Gastroesophageal sphincter (tissue), 4 donors: ENCODE data around the gene MALL. TPM values are rescaled to one million over a fixed set of nuclear protein-coding genes. Genes with fewer than 3 reads are reported as not detected.

Source experiments
- ATAC-seq: fragments of 150-250 bp; one replicate; pipeline ENCODE4 v1.9.1; 2016; ENCODE audit warnings: mild to moderate bottlenecking, moderate library complexity
- H3K27ac ChIP-seq, 4 donors: fragments of 200-600 bp; sonication (generic) in 3 of 4; 1 replicate in 3 of 4; 2 replicates in 1 of 4; pipeline ENCODE4 v1.5.1; 2016 to 2019
- H3K27me3 ChIP-seq: fragments of 200-600 bp; sonication (generic); one replicate; pipeline ENCODE4 v1.5.1; 2019
- H3K36me3 ChIP-seq, 2 donors: fragments of 200-600 bp; sonication (generic); one replicate each; pipeline ENCODE4 v1.5.1; 2019; ENCODE audit warnings: control low read depth in 1 of 2
- H3K4me1 ChIP-seq, 3 donors: fragments of 200-600 bp; sonication (generic); 1 replicate in 2 of 3; 2 replicates in 1 of 3; pipeline ENCODE4 v1.5.1; 2016 to 2019; ENCODE audit warnings: control low read depth in 2 of 3
- H3K4me3 ChIP-seq, 2 donors: fragments of 200-600 bp; sonication (generic); one replicate each; pipeline ENCODE4 v1.5.1; 2019; ENCODE audit warnings: mild to moderate bottlenecking in 1 of 2, moderate library complexity in 1 of 2
- H3K9me3 ChIP-seq, 3 donors: fragments of 200-600 bp; sonication (generic); one replicate each; pipeline ENCODE4 v1.5.1; 2017 to 2019; ENCODE audit warnings: control low read depth in 2 of 3
- EP300 ChIP-seq: sonication (generic); formaldehyde crosslinking; IDR thresholded peaks from one replicate; pipeline ENCODE4 v1.6.1; 2017; ENCODE audit warnings: antibody characterized with exemption, mild to moderate bottlenecking
- POLR2A ChIP-seq, 2 donors: fragments of 450-650 bp; IDR thresholded peaks; one replicate each; pipeline ENCODE4 v1.6.1; 2017; ENCODE audit warnings: antibody characterized with exemption in 2 of 2, mild to moderate bottlenecking in 2 of 2, moderate library complexity in 1 of 2
- POLR2AphosphoS5 ChIP-seq: sonication (generic); formaldehyde crosslinking; IDR thresholded peaks from one replicate; pipeline ENCODE4 v1.6.1; 2017; ENCODE audit warnings: antibody characterized with exemption
- WGBS, 2 donors: methylation state at CpG; one replicate each; pipeline ENCODE4 v1.1.5; 2018; ENCODE audit warnings: low coverage in 1 of 2; 5-methylcytosine and 5-hydroxymethylcytosine counted together
- total RNA-seq, 4 donors: library from RNA; depleted of rRNA; stranded (reverse); fragments of >200 nt; gene quantifications; one replicate each; pipeline ENCODE4 v1.1.0, GENCODE V29; 2016
- TF ChIP-seq, protein P1 (sequence below), 4 experiments: fragments of 200-600 bp in 2 of 4; fragments of 450-650 bp in 2 of 4; sonication (generic) in 1 of 4; IDR thresholded peaks; one replicate each; pipeline ENCODE4 v1.5.1; 2017 to 2019; ENCODE audit warnings: antibody characterized with exemption in 4 of 4, mild to moderate bottlenecking in 2 of 4, moderate library complexity in 2 of 4

Gene MALL
- total RNA-seq, 4 donors from 2014 or later, result 2.5 to 28.3 (median 14.8) TPM

DNA sequence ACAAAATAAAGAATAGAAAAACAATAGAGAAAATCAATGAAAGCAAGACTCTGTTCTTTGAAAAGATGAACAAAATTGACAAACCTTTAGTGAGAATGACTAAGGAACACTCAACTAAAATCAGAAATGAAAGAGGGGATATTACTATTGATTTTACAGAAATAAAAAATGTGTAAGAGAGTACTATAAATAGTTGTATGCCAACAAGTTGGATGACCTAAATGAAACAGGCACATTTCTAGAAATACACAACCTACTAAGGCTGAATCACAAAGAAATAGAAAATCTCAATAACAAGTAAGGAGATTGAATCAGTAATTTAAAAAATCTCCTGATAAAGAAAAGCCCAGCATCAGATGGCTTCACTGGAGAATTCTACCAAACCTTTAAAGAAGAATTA lies 18.4 kb upstream of the MALL start:
- Histone ChIP-seq H3K4me1 (no peaks in the 10 kb centered on the region), H3K27ac (no peak overlapping the region), H3K4me3 (no peak overlapping the region), H3K9me3 (no peaks in the 10 kb centered on the region), H3K36me3 (peaks cover 0 to 15% of the 10 kb centered on the region in 2 donors), H3K27me3 (no peaks in the 10 kb centered on the region)
- TF ChIP-seq POLR2AphosphoS5 (no peak), POLR2A (IDR thresholded peaks at IDR 0.05) (no peak), EP300 (no peak)
- TF ChIP-seq, protein P1, sequence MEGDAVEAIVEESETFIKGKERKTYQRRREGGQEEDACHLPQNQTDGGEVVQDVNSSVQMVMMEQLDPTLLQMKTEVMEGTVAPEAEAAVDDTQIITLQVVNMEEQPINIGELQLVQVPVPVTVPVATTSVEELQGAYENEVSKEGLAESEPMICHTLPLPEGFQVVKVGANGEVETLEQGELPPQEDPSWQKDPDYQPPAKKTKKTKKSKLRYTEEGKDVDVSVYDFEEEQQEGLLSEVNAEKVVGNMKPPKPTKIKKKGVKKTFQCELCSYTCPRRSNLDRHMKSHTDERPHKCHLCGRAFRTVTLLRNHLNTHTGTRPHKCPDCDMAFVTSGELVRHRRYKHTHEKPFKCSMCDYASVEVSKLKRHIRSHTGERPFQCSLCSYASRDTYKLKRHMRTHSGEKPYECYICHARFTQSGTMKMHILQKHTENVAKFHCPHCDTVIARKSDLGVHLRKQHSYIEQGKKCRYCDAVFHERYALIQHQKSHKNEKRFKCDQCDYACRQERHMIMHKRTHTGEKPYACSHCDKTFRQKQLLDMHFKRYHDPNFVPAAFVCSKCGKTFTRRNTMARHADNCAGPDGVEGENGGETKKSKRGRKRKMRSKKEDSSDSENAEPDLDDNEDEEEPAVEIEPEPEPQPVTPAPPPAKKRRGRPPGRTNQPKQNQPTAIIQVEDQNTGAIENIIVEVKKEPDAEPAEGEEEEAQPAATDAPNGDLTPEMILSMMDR (IDR thresholded peaks at IDR 0.05), result no peak
- ATAC-seq, result no peak

DNA sequence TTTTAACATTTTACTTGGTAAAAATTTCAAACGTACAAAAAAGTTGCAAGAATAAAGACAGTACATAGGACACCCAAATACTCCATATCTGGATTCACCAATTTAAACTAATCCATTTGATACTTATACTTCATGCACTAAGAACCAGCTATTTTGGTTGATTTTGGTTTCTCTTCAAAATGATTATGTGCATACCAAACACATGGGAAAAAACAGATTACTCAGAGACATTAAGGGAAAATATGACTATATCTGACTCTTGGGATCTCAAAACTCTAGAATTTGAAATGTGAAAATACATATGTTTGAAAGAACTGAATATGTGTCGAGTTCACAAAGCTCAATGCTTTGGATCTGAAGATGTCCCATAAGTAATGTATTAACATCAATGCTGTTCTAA lies 15.5 kb upstream of the MALL start:
- H3K4me1 ChIP-seq, result no peaks in the 10 kb centered on the region
- H3K36me3 ChIP-seq, result peaks cover 0 to 37% of the 10 kb centered on the region in 2 donors
- no peak overlapping the region for H3K27ac ChIP-seq
- TF ChIP-seq POLR2A (IDR thresholded peaks at IDR 0.05) (no peak), POLR2AphosphoS5 (no peak)
- TF ChIP-seq, protein P1 (IDR thresholded peaks at IDR 0.05), result no peak
- H3K4me3 ChIP-seq, result no peak overlapping the region
- no peaks in the 10 kb centered on the region for H3K9me3 ChIP-seq
- no peaks in the 10 kb centered on the region for H3K27me3 ChIP-seq
- WGBS, 2 donors, result 90% methylated on average over 2 of the region's 2 CpGs
- ATAC-seq, result no peak

DNA sequence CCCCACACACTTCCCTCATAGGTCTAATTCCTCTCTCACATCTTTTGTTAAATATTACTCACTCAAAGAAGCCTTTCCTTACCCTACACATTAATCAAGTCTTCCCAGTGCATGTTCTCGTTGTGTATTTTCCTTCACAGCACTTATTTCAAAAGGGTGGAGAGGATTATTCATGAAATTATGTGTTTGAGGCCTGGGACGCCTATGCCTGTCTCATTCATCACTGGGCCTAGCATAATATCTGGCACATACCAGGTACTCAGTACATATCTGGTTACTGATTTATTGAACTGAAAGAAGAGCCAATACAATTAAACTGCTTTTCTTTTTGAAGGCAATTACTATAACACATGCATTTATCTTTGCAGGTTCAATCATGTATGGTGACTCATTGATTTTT lies 15.1 kb upstream of the MALL start:
- H3K4me1 ChIP-seq, result no peaks in the 10 kb centered on the region
- TF ChIP-seq, protein P1 (IDR thresholded peaks at IDR 0.05), result no peak
- TF ChIP-seq POLR2A (IDR thresholded peaks at IDR 0.05) (no peak), POLR2AphosphoS5 (no peak), EP300 (no peak)
- WGBS, 2 donors, result 76 to 92% methylated on average over 2 of the region's 2 CpGs
- H3K27ac ChIP-seq, result no peak overlapping the region
- no peak overlapping the region for H3K4me3 ChIP-seq
- ATAC-seq, result no peak
- peaks cover 0 to 37% of the 10 kb centered on the region in 2 donors for H3K36me3 ChIP-seq
- H3K9me3 ChIP-seq, result no peaks in the 10 kb centered on the region
- no peaks in the 10 kb centered on the region for H3K27me3 ChIP-seq

DNA sequence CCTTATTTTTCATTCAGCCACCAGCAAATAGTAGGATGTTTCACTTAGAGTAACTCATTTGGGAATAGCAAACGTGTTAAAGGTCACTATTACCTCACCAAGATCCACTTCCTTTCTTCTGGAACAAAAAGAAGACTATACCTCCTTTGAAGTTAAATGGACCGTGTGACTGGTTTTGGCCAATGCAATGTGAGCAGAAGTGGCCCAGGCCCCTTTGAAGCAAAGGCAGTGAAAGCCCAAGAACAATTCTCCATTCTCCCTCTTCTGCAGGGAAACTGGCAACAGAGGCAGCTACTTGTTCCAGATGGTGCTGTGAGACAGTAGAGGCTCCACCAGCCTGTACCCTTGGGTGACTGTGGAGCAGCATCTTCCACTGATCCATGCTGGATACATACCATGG lies 11.3 kb upstream of the MALL start:
- WGBS, 2 donors, result 79 to 86% methylated on average over 2 of the region's 2 CpGs
- no peaks in the 10 kb centered on the region for H3K9me3 ChIP-seq
- no peaks in the 10 kb centered on the region for H3K4me1 ChIP-seq
- no peaks in the 10 kb centered on the region for H3K27me3 ChIP-seq
- H3K36me3 ChIP-seq, result peaks cover 0 to 32% of the 10 kb centered on the region in 2 donors
- H3K27ac ChIP-seq, result no peak overlapping the region
- no peak overlapping the region for H3K4me3 ChIP-seq
- ATAC-seq, result no peak
- no peak for TF ChIP-seq POLR2A (IDR thresholded peaks at IDR 0.05)
- TF ChIP-seq POLR2AphosphoS5, result no peak
- TF ChIP-seq, protein P1 (IDR thresholded peaks at IDR 0.05), result no peak
- no peak for TF ChIP-seq EP300

DNA sequence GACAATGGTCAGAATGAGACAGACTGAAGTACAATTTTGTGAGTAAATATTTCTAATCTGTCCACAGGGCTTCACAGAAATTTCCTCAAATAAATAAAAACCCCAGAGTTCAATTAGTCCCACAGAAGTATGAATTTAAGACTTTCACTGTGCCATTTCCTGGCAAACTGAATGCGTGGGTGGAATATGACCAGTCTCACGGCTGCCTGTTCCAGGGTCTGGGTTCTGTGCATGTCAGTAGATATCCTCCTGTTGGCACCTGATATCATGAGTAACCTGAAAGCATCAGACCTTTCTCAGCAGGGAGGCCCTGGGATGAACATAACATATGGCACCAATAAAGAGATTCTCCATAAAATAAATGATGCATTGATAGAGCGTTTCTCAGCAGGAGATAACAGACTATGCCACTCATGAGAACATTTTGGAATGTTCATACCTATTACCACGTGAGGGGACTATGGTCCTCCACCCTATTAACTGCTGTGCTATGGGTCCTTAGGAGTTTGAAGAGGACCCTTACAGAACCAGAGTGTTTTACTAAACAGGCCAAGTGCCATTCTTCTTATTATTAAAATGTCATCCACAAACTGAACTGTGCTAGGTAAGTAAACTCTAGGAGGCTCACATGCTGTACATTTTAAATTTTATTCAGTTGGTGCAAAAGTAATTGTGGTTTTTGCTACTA lies 10.6 kb upstream of the MALL start:
- no peak overlapping the region for H3K4me3 ChIP-seq
- no peak overlapping the region for H3K27ac ChIP-seq
- 74 to 76% methylated on average over 3 to 4 of the region's 4 CpGs for WGBS, 2 donors
- peaks cover 0 to 32% of the 10 kb centered on the region in 2 donors for H3K36me3 ChIP-seq
- ATAC-seq, result no peak
- no peaks in the 10 kb centered on the region for H3K4me1 ChIP-seq
- H3K27me3 ChIP-seq, result no peaks in the 10 kb centered on the region
- H3K9me3 ChIP-seq, result no peaks in the 10 kb centered on the region
- TF ChIP-seq POLR2AphosphoS5 (no peak), POLR2A (IDR thresholded peaks at IDR 0.05) (no peak), EP300 (no peak)
- TF ChIP-seq, protein P1 (IDR thresholded peaks at IDR 0.05), result no peak
